H9 (cell line): ENCODE measurements around the gene CHCHD6. TPM values are rescaled to one million over a fixed set of nuclear protein-coding genes. Genes with fewer than 3 reads are reported as not detected.

Source experiments
- DNase-seq: peaks from one replicate; pipeline ENCODE4 v3.0.0-alpha.2; 2017
- H2AFZ ChIP-seq: one replicate; pipeline ENCODE4 v1.6.1; 2013; ENCODE audit warnings: mild to moderate bottlenecking, low read length, control low read depth, moderate library complexity
- H2AK5ac ChIP-seq: 2 replicates; pipeline ENCODE4 v1.6.1; 2013; ENCODE audit warnings: low read length, control low read depth, mixed read lengths; ENCODE audit not compliant: insufficient read length
- H2BK120ac ChIP-seq: one replicate; pipeline ENCODE4 v1.6.1; 2013; ENCODE audit warnings: low read depth, mild to moderate bottlenecking, low read length, control low read depth, inconsistent platforms; ENCODE audit not compliant: poor library complexity, severe bottlenecking
- H2BK12ac ChIP-seq: 2 replicates; pipeline ENCODE4 v1.6.1; 2013; ENCODE audit warnings: low read length, control low read depth, mixed read lengths, low read depth; ENCODE audit not compliant: insufficient read length
- H2BK15ac ChIP-seq: 2 replicates; pipeline ENCODE4 v1.6.1; 2013; ENCODE audit warnings: low read depth, low read length, control low read depth
- H2BK20ac ChIP-seq: one replicate; pipeline ENCODE4 v1.6.1; 2013; ENCODE audit warnings: low read depth, mild to moderate bottlenecking, low read length, control low read depth, inconsistent platforms; ENCODE audit not compliant: poor library complexity, severe bottlenecking
- H2BK5ac ChIP-seq: 2 replicates; pipeline ENCODE4 v1.6.1; 2013; ENCODE audit warnings: low read length, control low read depth, mixed read lengths; ENCODE audit not compliant: insufficient read length
- H3K14ac ChIP-seq: 2 replicates; pipeline ENCODE4 v1.6.1; 2013; ENCODE audit warnings: low read length, control low read depth; ENCODE audit not compliant: insufficient read depth
- H3K18ac ChIP-seq: 2 replicates; pipeline ENCODE4 v1.6.1; 2013; ENCODE audit warnings: low read depth, mild to moderate bottlenecking, mixed read lengths, low read length, control low read depth; ENCODE audit not compliant: insufficient read length
- H3K23ac ChIP-seq: 2 replicates; pipeline ENCODE4 v1.6.1; 2013; ENCODE audit warnings: low read length, control low read depth, mixed read lengths, low read depth; ENCODE audit not compliant: insufficient read length
- H3K23me2 ChIP-seq: 2 replicates; pipeline ENCODE4 v1.6.1; 2013; ENCODE audit warnings: low read depth, mild to moderate bottlenecking, mixed read lengths, low read length, control low read depth; ENCODE audit not compliant: insufficient read length, poor library complexity, severe bottlenecking
- H3K27ac ChIP-seq: 2 replicates; pipeline ENCODE4 v1.5.1; 2013; ENCODE audit warnings: low read length, control low read depth, mixed read lengths, low read depth; ENCODE audit not compliant: insufficient read length
- H3K27me3 ChIP-seq: 2 replicates; pipeline ENCODE4 v1.6.1; 2013; ENCODE audit warnings: low read length, control low read depth, inconsistent platforms; ENCODE audit not compliant: insufficient read depth
- H3K4ac ChIP-seq: 2 replicates; pipeline ENCODE4 v1.6.1; 2013; ENCODE audit warnings: low read depth, mild to moderate bottlenecking, control low read depth, inconsistent platforms, low read length, moderate library complexity
- H3K4me1 ChIP-seq: 2 replicates; pipeline ENCODE4 v1.6.1; 2013; ENCODE audit warnings: low read length, control low read depth, inconsistent platforms; ENCODE audit not compliant: insufficient read depth
- H3K4me2 ChIP-seq: 2 replicates; pipeline ENCODE4 v1.6.1; 2013; ENCODE audit warnings: low read length, control low read depth, mixed read lengths; ENCODE audit not compliant: insufficient read length, insufficient read depth
- H3K56ac ChIP-seq: 2 replicates; pipeline ENCODE4 v1.6.1; 2013; ENCODE audit warnings: low read depth, mild to moderate bottlenecking, mixed read lengths, low read length, control low read depth; ENCODE audit not compliant: insufficient read length
- H3K79me1 ChIP-seq: 2 replicates; pipeline ENCODE4 v1.6.1; 2013; ENCODE audit warnings: low read depth, mild to moderate bottlenecking, moderate library complexity, low read length, control low read depth, inconsistent platforms; ENCODE audit not compliant: insufficient read depth, poor library complexity, severe bottlenecking
- H3K79me2 ChIP-seq: 2 replicates; pipeline ENCODE4 v1.6.1; 2013; ENCODE audit warnings: low read length, control low read depth, inconsistent platforms; ENCODE audit not compliant: insufficient read depth
- H3K9ac ChIP-seq: 2 replicates; pipeline ENCODE4 v1.6.1; 2013; ENCODE audit warnings: low read length, control low read depth, mixed read lengths; ENCODE audit not compliant: insufficient read length; ENCODE audit errors: extremely low read depth
- H3K9me3 ChIP-seq: one replicate; pipeline ENCODE4 v1.6.1; 2013; ENCODE audit warnings: low read depth, low read length, inconsistent platforms; ENCODE audit not compliant: control insufficient read depth
- H3T11ph ChIP-seq: one replicate; pipeline ENCODE4 v1.6.1; 2013; ENCODE audit warnings: mild to moderate bottlenecking, low read length, control low read depth, inconsistent platforms
- H4K20me1 ChIP-seq: one replicate; pipeline ENCODE4 v1.6.1; 2013; ENCODE audit not compliant: control insufficient read depth, insufficient read length, insufficient read depth
- H4K5ac ChIP-seq: 2 replicates; pipeline ENCODE4 v1.6.1; 2013; ENCODE audit warnings: low read depth, mild to moderate bottlenecking, mixed read lengths, low read length, control low read depth; ENCODE audit not compliant: insufficient read length
- H4K8ac ChIP-seq: replicated peaks from 2 replicates; pipeline ENCODE4 v1.6.1; 2013; ENCODE audit warnings: low read length, control low read depth, mixed read lengths, low read depth; ENCODE audit not compliant: insufficient read length
- H4K91ac ChIP-seq: 2 replicates; pipeline ENCODE4 v1.6.1; 2013; ENCODE audit warnings: low read depth, mild to moderate bottlenecking, moderate library complexity, mixed read lengths, low read length, control low read depth; ENCODE audit not compliant: insufficient read length
- H3K27ac Mint-ChIP-seq, 3 experiments: 2 replicates in 2 of 3; 3 replicates in 1 of 3; pipeline ENCODE4 v1.8.0; 2020 to 2021; ENCODE audit warnings: mixed read lengths in 3 of 3, mild to moderate bottlenecking in 1 of 3, moderate library complexity in 1 of 3
- H3K27me3 Mint-ChIP-seq: 2 replicates; pipeline ENCODE4 v1.8.0; 2021; ENCODE audit warnings: low read depth, mild to moderate bottlenecking, moderate library complexity, mixed read lengths
- H3K36me3 Mint-ChIP-seq, 3 experiments: 2 replicates in 2 of 3; 3 replicates in 1 of 3; pipeline ENCODE4 v1.8.0; 2020 to 2021; ENCODE audit warnings: low read depth in 3 of 3, mixed read lengths in 3 of 3; ENCODE audit not compliant: insufficient read depth in 1 of 3
- H3K4me1 Mint-ChIP-seq, 2 experiments: 2 replicates each; pipeline ENCODE4 v1.8.0; 2020; ENCODE audit warnings: mixed read lengths in 2 of 2
- H3K4me3 Mint-ChIP-seq, 2 experiments: 2 replicates in 1 of 2; 3 replicates in 1 of 2; pipeline ENCODE4 v1.8.0; 2020 to 2021; ENCODE audit warnings: mild to moderate bottlenecking in 2 of 2, mixed read lengths in 2 of 2, moderate library complexity in 1 of 2
- H3K9me3 Mint-ChIP-seq, 2 experiments: 2 replicates in 1 of 2; 3 replicates in 1 of 2; pipeline ENCODE4 v1.8.0; 2020; ENCODE audit warnings: mild to moderate bottlenecking in 2 of 2, mixed read lengths in 2 of 2, moderate library complexity in 1 of 2
- CTCF ChIP-seq: fragments of 200-600 bp; sonication (generic); conservative IDR thresholded peaks from 3 replicates; pipeline ENCODE4 v1.8.0; 2021; ENCODE audit warnings: antibody characterized with exemption, mild to moderate bottlenecking
- WGBS: extraction: QIAGEN DNeasy Blood & Tissue Kit; methylation state at CpG from one replicate; pipeline ENCODE4 v1.1.7; 2013; ENCODE audit warnings: missing lambda C conversion rate, low lambda C conversion rate, mixed read lengths; ENCODE audit not compliant: insufficient read length; ENCODE audit errors: extremely low coverage; 5-methylcytosine and 5-hydroxymethylcytosine counted together
- total RNA-seq: library from RNA; stranded (reverse); gene quantifications from 2 replicates; pipeline ENCODE4 v1.2.1, GENCODE V29; 2021

The CHCHD6 gene
- total RNA-seq, 1 experiment from 2014 or later, result 34.2 TPM

- H2AFZ ChIP-seq, result no peak overlapping the region
- H2BK5ac ChIP-seq, result no peak overlapping the region
- H3T11ph ChIP-seq, result no peak overlapping the region
- no peaks in the 10 kb centered on the region for H3K27me3 ChIP-seq
- H2BK20ac ChIP-seq, result no peak overlapping the region
- H3K9me3 ChIP-seq, result no peaks in the 10 kb centered on the region
- no peak overlapping the region for H3K4ac ChIP-seq
- no peak overlapping the region for H2BK15ac ChIP-seq
- no peak overlapping the region for H2AK5ac ChIP-seq
- H3K14ac ChIP-seq, result no peak overlapping the region
- peak; percentile 50 for DNase-seq
- H4K20me1 ChIP-seq, result no peaks in the 10 kb centered on the region
- Mint-ChIP-seq H3K36me3 (peaks cover 0 to 8% (median 7%) of the 10 kb centered on the region in 3 experiments; a peak in 4 of 7 replicates), H3K4me3 (peak overlapping the region in 1 of 2 experiments; percentile 43; a peak in 1 of 5 replicates), H3K27ac (peak overlapping the region; percentile 66 to 78 (median 75); a peak in 5 of 7 replicates), H3K9me3 (no peaks in the 10 kb centered on the region), H3K27me3 (no peaks in the 10 kb centered on the region; the same call in 1 of the 2 replicates), H3K4me1 (peaks cover 31 to 39% of the 10 kb centered on the region in 2 experiments)
- H4K5ac ChIP-seq, result no peak overlapping the region
- H3K23ac ChIP-seq, result no peak overlapping the region
- no peak for TF ChIP-seq CTCF
- no peak overlapping the region for H2BK120ac ChIP-seq
- H3K18ac ChIP-seq, result peak overlapping the region; percentile 43
- no peak overlapping the region for H3K56ac ChIP-seq
- H3K27ac ChIP-seq, result peak overlapping the region; percentile 25
- no peak overlapping the region for H2BK12ac ChIP-seq
- no CpG with 5 or more reads among the region's 7 CpGs for WGBS
- no peak overlapping the region for H3K4me2 ChIP-seq
- H3K9ac ChIP-seq, result no peak overlapping the region
- H4K8ac ChIP-seq, result no peak overlapping the region
- H4K91ac ChIP-seq, result no peak overlapping the region
- H3K23me2 ChIP-seq, result no peaks in the 10 kb centered on the region
- H3K79me1 ChIP-seq, result no peaks in the 10 kb centered on the region
- peaks cover 5% of the 10 kb centered on the region; the same call in 1 of the 2 replicates for H3K4me1 ChIP-seq
- H3K79me2 ChIP-seq, result peaks cover 1% of the 10 kb centered on the region; the same call in 1 of the 2 replicates
Measured at GRCh38 chr3:126751611-126752302, 47.7 kb downstream of the CHCHD6 start.
